ENCODE measurements around the gene GJA10.

GJA10 gene

DNA sequence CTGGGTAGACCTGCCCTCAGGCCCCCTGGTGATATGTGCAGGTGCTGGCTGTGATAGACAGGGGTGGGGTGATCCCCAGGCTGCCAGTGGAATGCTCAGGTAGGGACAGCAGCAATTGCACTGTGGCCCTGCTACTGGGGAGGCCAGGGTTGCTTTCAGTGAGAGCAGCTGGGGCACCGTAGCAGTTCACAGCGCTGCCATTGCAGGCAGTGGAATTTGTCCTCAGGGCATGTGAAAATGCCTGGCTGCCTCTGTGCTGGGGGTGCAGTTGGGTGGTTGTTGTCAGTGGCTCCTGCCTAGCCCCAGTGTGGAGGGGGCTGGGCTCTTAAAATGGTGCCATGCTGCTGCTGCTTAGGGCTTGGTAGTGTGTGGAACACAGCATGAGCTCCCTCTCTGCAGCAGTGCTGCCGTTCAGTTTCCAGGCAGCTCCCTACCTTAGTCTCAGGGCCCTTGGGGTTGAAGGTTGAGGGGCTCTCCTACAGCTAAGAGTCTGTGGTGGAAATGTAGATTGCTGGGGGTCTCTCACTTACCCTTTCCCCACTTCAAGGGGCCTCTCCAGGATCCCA lies 23.6 kb downstream of the GJA10 start:
- no peak for DNase-seq

DNA sequence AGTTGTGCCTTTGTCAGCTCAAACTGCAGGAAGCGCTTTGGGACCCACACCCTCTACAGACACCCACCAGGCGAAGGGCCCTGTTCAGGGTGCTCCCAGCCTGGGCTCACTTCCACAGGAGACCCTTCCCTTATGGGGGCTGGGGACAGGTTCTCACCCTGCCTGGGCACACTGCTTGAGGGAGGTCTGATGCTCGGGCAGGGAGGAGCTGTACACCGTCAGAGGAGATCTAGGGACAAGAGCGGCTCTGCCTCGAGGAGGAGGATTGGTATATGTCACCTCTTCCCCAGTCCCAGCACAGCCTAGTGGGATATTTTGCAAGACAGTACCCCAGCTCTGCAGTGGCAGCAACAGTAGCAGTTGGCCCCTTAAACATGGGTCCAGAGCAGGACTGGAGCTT lies 26.9 kb downstream of the GJA10 start:
- no peak for DNase-seq

DNA sequence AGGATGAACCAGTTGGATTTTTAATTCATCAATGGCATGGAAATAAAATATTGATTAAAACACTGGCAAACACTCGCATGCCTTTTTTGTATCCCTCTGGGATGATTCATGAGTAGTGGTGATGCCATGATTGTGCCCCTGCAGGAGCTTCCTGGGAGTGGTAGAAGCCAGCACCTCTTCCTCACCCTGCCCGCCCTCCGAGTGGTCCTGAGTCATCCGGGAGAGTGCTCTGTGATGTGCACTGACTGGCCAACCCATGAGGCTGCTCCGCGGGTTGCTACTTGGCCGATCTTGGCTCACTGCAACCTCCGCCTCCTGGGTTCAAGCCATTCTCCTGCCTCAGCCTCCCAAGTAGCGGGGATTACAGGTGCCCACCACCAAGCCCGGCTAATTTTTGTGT lies 27.4 kb downstream of the GJA10 start:
- no peak for DNase-seq

DNA sequence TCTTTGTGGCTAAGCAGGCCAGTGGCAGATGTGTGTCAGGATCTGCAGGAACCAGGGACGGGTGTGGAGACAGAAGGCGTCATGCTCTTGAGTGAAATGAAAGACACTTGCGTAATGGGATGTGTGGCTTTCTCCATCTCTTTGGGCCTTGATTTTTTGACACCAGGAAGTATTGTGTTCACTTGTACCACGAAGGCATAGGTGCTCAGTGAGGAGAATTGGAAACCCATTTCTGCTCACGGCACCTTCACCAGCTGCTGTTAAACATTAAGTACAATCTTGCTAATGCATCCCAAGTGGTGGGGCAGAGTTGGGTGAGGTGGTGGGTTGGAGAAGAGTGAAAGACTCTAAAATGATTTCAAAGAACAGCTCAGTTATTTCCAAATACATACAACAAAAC lies 30.0 kb downstream of the GJA10 start:
- no peak for DNase-seq

DNA sequence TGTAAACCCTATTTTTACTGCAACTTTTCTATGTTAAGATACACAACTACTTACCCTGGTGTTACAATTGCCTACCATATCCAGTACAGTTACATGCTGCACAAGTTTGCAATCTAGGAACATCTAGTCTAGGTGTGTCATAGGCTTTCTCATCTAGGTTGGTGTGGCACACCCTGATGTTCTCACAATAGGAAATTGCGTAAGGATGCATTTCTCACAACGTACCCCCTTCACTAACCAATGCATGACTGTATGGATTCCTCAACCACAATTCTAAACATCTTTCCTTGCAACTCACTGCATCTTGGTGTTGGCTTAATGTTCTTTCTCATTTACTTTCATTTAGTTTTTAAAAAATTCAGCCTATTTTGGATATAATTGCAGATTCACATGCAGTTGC lies 31.6 kb downstream of the GJA10 start:
- no peak for DNase-seq

DNA sequence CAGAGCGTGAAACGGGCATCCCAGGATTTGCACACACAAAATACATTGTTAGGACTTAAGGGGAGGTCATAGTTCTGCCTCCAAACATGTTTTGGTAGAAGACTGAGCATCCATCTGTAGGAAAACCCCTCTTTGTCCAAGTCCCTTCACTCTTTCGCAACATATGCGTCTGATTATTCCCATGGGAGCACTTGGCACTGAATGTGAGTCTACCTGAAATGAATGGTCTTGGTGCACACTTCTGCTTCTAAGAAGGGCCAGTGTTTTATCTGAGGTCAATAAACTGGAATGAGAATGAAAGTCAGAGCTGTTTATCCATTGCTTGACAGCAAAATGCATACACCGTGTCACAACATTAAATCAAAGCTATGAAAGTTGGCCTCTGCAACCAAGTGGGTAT lies 33.0 kb downstream of the GJA10 start:
- no peak for DNase-seq

DNA sequence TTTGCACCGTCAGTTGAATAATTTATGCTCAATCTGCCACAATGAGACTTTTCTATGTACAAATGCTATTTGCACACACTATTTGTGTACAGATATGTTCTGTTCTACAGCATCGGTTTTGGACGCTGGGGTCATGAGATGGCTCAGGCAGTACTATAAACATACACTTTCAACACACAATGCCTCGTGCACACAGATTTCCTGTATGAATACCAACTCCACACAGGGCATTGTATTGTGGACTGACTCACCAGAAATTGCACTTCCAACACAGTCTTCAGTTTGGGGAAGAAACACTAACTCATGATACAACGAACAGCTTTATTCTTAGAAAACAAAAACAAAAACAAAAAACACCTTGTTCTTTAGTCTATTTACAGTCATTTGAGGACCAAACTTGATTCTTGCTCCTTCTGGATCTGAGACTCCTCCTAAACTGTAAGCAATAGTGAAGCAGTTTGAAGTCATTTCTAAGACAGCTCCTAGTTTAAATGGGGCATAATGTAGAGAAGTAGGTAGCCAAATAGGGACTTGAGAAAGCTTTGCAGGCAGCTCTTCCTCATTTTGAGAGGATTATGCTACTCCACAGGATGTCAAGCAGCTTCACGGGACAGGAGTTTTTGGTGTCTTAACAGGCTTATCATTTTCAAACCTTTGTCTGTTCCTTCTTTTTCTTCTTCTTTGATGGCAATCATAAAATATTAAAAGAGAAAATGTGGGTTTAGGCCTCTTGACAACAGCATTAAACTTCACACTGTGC lies 33.7 kb downstream of the GJA10 start:
- DNase-seq: no peak

DNA sequence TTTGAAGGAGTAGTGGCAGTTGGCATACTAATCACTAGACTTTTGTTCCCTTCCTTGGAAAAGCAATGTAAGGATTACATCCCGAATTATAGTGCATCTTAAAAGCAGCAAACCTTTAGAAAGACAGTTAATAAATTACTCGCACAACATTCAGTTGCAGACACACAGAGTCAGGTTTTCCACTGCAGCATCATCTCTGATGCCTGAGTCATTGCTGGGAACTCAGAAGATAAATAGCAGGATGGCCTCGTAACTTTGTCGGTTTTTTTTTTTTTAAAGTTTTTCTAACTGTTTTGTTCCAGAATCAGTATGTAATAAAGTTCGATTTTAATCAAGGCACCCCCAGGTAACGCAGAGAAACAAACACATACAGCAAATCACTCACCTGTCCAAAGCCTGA lies 34.3 kb downstream of the GJA10 start:
- no peak for DNase-seq

DNA sequence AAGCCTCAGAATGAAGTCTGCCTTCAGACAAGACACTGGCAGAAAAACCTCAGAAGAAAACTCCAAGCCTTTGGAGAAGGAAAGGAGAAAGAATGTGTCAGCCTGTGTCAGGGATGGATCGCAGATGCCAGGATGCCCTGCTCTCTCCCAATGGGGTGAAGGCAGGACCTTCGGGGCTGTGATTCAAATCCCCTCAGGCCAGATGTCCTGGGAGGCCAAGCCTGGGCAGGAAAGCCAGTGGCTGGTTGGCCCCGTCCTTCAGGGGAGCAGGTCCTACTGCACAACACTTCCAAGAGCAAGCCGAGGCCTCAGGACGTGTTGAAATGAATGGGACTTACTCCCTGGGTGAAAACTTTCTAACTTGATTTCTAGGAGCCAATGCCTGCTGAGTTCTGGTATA lies 36.5 kb downstream of the GJA10 start:
- DNase-seq: no peak

DNA sequence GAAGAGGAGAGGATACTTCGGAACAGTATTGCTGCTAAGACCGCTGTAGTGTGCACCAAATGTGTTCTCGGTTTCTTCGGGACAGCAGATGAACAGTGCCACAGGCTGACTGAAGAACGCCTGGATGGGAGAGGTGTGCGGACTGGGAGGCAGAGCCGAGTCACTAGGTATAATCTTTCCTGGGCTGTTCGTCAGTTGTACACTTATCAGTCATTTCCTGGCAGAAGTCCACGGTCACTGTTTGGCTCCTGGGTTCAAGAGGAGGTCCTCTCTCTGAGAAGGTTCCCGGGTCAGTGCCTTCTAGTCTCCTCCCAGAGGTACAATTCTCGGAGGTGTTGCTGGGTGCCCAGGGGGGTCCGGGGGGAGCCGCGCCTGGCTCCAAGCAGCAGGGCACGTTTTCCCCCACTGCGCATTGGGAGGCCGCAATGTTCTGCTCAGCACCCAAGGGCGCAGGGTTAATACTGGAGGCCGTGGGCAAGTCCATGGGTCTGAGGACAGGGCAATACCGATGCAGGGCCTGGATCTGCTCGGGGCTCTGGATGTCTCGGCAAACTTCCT lies 38.1 kb downstream of the GJA10 start:
- DNase-seq: no peak

DNA sequence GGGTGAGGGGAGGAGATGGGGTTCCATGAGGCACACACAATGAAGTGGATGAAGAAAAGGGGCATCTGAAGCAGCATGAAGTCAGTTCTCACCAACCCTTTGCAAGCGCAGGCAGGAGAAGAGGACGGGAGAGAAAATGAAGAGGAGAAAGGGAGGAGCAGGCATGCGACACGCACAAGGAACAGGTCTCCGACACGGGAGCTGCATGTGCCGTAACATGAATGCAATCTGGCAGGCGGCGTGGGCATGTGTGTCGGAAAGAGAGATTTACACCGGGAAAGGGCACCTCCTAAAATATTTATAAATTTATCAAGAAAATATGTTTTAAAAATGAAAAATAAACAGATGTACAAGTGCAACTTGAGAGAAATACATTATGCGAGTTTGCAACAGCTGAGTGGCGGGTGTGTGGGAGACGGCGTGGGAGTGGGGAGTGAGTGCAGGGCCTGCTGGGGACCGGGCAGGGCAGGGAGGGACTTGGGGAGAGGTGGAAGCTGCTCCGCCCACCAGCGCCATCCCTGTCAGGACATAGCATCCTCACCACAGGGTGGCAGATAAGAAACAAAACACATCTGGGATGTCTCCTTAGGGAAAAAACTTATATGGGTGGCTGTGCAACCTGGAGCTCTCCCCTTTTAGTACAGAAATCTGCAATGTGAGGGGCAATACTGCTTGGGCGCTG lies 40.6 kb downstream of the GJA10 start:
- no peak for DNase-seq

DNA sequence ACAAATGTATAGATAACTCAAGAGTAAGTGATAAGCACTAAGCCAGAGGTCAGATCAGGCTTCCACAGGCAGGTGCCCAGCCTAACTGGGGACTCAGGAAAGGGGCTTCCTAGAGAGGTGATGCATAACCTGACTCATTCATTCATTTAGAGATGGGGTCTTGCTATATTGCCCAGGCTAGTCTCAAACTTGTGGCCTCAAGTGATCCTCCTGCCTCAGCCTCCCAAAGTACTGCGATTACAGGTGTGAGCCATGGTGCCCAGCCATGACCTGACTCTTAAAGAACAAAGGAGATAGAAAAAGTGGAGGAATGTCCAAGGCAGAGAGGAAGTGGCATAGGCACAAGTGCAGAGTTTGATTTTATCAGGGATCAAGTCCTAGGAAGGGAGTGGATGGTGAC lies 41.9 kb downstream of the GJA10 start:
- DNase-seq: no peak

DNA sequence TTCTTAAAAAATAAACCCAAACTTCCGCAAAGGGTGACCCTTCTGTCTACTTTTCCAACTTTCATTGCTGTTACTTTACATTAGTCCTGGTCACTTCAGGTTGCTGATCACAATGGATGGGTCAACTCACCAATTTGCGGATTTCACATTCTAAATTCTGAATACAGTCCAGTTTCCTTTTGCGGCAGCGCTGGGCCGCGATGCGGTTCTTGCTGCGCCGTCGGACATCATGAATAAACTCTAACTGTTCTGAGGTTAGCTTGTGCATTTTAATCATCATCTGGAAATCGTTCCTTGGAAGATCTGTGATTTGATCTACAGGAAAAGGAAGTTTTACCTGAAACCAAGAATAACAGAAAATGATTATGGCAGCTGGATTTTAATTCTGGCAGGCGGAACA lies 43.7 kb downstream of the GJA10 start:
- no peak for DNase-seq

DNA sequence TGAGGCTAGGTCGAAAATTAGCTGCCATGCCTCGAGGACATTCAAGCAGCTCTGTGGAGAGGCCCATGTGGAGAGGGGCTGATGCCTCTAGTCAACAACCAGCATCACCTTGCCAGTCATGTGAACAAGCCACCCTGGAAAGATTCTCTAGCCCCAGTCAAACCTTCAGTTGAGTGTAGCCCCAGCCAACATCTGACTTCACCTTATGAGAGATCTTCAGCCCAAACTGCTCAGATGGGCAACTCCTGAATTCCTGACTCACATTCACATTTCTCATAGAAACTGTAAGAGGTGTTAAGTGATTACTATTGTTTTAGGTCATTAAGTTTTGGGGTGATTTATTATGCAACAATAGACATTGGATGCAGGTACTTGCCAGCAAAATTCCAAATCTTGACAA lies 44.9 kb downstream of the GJA10 start:
- DNase-seq: no peak

DNA sequence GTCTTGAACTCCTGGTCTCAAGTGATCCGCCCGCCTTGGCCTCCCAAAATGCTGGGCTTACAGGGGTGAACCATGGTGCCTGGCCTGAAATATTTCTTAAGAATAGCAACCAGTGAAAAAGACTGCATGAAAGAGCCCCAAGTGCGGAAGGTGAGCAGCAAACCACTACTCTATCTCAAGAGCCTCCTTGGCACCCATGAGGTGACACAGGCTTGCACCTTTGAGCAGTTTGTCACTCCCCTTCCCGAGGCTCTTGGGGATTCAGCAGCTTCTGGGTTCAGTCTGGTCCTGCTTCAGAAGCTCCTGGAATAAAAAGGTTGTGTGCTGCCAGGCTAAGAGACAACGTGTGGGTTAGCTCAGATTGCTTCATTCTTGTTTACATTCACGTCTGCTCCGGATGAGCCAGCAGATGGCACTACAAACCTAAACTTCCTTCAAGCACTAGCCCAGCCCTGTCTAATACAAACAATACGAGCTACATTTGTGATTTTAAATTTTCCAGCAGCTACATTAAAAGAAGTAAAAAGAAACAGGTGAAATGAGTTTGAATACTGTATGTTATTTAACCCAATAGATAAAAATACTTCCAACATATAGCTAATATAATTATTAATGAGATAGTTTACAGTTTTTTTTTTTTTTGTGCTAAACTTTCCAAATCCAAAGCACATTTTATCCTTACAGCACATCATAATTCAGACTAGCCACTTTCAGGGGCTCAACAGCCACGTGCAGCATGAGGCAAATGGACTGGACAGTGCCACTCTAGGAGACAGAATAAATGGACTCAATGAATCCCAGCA lies 46.2 kb downstream of the GJA10 start:
- DNase-seq: peak; percentile 72 to 75

DNA sequence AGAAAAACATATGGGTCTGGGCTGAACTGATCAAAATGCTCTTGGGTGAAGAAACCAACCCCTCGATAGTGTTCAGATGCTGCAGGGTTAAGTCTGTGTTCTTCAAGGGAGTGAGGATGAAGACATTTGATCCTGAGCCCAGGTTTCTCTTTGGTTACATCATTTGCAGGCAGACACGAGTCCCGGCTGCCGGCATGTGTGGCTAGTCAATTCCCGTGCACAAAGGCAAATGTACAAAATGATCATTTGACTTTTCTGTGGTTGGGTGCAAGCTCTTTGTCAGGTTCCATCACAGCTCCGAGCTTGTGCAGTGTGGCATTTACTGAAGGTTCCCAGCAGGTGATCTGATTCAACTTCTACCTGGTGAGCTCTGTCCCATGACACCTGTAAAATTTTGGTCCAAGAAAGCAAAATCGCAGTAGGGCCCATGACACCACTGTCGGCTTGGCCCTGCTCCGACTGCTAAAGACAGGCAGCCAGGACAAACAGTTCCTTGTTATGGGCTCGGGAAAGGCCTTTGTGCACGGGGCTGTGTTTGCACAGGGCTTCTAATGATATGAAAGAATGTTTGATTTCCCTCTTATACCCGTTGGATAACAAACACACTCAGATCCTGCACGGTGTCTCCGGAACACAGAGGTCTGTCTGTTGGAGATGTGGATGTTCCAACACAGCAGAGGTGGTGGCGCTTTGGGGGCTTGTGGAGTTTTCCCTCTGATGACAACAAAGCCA lies 46.9 kb downstream of the GJA10 start:
- no peak for DNase-seq

DNA sequence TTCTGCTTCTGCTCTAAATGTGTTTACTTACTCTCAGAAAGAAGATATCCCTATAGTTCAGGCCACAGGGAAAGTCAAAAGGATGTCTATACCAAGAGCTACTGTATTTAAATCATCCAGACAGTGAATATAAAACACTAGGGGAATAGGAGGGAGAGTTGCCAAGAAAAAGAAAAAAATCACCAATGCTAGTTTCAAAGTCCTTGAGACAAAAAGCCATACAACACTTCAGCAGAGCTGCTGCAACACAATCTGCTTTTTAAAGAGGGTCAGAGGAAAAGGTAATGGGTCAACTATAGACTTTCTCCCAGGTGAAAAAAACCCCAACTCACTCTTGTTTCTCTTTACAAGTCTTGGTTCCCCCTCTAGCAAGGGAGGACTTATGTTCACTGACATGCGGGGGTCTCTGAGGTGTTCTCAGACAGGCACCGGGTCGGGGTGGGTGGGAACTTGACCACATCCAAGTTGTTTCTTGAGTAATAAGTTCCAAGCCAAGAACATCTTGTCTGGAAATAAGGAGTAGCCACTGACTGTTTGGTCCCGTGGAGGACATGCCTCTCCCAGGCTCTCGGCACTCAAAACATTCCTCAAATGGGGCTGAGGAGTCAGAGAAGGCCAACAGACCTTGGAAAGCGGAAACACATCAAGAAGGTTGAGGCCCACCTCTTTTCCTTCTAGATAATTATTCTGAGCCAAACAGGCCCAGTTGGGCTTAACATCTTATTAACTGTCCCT lies 47.7 kb downstream of the GJA10 start:
- no peak for DNase-seq

DNA sequence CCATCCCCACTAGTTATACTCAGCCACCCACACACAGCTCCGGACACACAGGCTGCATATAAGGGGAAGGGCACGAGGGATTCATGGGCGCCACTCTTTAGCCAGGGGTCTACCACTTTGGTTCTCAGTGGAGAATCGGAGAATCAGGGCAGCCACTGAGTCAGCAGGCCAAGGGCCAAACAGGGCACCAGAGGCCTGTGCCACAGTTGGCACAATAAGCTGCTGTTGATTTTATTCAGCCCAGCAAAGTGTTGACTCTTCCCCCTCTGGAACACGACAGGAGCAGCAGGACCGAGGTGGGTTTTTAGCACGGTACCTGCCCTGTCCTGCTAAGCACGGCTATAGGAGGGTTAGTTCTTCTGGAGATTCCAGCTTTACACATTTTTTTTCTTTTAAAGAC lies 48.3 kb downstream of the GJA10 start:
- DNase-seq: no peak

DNA sequence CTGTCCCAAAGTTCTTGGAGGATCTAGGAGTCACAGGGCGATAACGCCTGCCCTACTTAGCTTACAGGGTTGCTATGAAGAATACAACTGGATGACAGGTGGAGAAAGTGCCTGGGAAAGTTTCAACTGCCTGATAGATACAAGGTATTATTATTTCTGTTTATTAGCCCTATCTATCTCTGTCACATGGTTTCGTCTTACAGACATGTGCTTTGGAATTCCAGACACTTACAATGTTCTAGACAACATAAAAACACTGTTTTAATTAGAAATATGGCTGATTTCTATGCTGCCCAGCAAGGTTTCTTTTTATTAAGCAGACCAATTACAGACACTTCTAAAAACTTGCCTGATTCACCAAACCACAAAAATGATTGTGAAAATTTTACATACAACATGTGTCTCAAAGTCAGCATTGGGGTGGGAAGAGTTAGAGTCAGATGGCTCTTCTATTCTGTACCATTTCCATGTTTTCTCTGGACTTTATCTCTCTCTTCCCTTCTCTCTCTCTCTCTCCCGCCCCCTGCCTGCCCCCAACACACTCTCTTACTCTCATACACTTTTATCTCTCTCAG lies 50.0 kb downstream of the GJA10 start:
- no peak for DNase-seq

DNA sequence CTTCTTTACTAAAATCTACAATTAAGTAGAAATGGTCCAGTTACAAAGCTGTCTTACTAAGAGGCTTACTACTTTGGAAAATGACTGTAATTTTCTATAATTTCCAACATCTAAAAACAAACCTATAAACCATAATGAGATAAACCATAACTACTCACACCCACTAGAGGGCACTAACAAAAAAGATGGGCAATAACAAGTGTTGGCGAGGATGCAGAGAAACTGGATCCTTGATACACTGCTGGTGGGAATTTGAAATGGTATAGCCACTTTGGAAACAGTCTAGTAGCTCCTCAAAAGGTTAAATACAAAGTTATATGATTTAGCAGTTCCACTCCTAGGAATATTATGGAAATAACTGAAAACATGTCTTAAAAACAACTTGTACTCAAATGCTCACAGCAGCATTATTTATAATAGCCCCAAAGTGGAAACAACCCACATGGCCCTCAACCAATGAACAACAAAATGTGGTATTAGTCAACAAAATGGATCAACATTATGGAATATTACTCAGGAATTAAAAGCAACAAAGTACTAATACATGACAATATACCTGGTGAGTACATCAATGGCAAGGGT lies 50.6 kb downstream of the GJA10 start:
- peak in 1 of 2 donors; percentile 40 for DNase-seq
